Suprapubic skin (tissue), 4 donors: ENCODE data around the gene RGS7. TPM values are rescaled to one million over a fixed set of nuclear protein-coding genes. Genes with fewer than 3 reads are reported as not detected.

ENCODE experiments used
- DNase-seq, 2 donors: peaks; one replicate each; pipeline ENCODE4 v3.0.0-alpha.2; 2019; ENCODE audit warnings: low spot score in 2 of 2
- H3K27ac ChIP-seq: fragments of 200-600 bp; sonication (generic); one replicate; pipeline ENCODE4 v1.5.1; 2019
- H3K27me3 ChIP-seq: fragments of 200-600 bp; sonication (generic); one replicate; pipeline ENCODE4 v1.5.1; 2019
- H3K36me3 ChIP-seq: fragments of 200-600 bp; sonication (generic); one replicate; pipeline ENCODE4 v1.5.1; 2019
- H3K4me1 ChIP-seq: fragments of 200-600 bp; sonication (generic); one replicate; pipeline ENCODE4 v1.5.1; 2019
- H3K4me3 ChIP-seq: fragments of 200-600 bp; sonication (generic); one replicate; pipeline ENCODE4 v1.5.1; 2019; ENCODE audit warnings: mild to moderate bottlenecking
- H3K9me3 ChIP-seq: fragments of 200-600 bp; sonication (generic); one replicate; pipeline ENCODE4 v1.5.1; 2019
- CTCF ChIP-seq, 2 donors: fragments of 200-600 bp in 1 of 2; fragments of 450-650 bp in 1 of 2; sonication (generic) in 1 of 2; IDR thresholded peaks; one replicate each; pipeline ENCODE4 v1.5.1; 2016 to 2019; ENCODE audit warnings: antibody characterized with exemption in 2 of 2, mild to moderate bottlenecking in 1 of 2, moderate library complexity in 1 of 2
- EP300 ChIP-seq: sonication (generic); formaldehyde crosslinking; IDR thresholded peaks from one replicate; pipeline ENCODE4 v1.6.1; 2017; ENCODE audit warnings: antibody characterized with exemption
- POLR2A ChIP-seq, 2 donors: fragments of 450-650 bp; IDR thresholded peaks; one replicate each; pipeline ENCODE4 v1.6.1; 2017; ENCODE audit warnings: antibody characterized with exemption in 2 of 2, mild to moderate bottlenecking in 2 of 2, moderate library complexity in 2 of 2
- POLR2AphosphoS5 ChIP-seq, 3 donors: sonication (generic); formaldehyde crosslinking; IDR thresholded peaks; one replicate each; pipeline ENCODE4 v1.6.1; 2017; ENCODE audit warnings: antibody characterized with exemption in 3 of 3
- WGBS: methylation state at CpG from one replicate; pipeline ENCODE4 v1.1.5; 2018; 5-methylcytosine and 5-hydroxymethylcytosine counted together
- total RNA-seq, 4 donors: library from RNA; depleted of rRNA; stranded (reverse); fragments of >200 nt; gene quantifications; one replicate each; pipeline ENCODE4 v1.1.0, GENCODE V29; 2016

The RGS7 gene
- total RNA-seq, 4 donors from 2014 or later = not detected

- DNase-seq = no peak
- Histone ChIP-seq H3K9me3 (no peaks in the 10 kb centered on the region), H3K27ac (no peak overlapping the region), H3K4me1 (no peaks in the 10 kb centered on the region), H3K36me3 (no peaks in the 10 kb centered on the region), H3K4me3 (no peak overlapping the region), H3K27me3 (no peaks in the 10 kb centered on the region)
- TF ChIP-seq EP300 (no peak), POLR2AphosphoS5 (IDR thresholded peaks at IDR 0.05) (no peak), CTCF (IDR thresholded peaks at IDR 0.05) (no peak), POLR2A (IDR thresholded peaks at IDR 0.05) (no peak)
- WGBS = 46% methylated on average over 4 of the region's 4 CpGs
Measured at GRCh38 chr1:241007668-241008067, 349.3 kb downstream of the RGS7 start.

GRCh38 chr1:240999826-241000225 is 357.2 kb downstream of the RGS7 start:
- Histone ChIP-seq H3K27me3 (no peaks in the 10 kb centered on the region), H3K27ac (no peak overlapping the region), H3K4me3 (no peak overlapping the region), H3K36me3 (no peaks in the 10 kb centered on the region), H3K4me1 (no peaks in the 10 kb centered on the region), H3K9me3 (no peaks in the 10 kb centered on the region)
- no peak for TF ChIP-seq POLR2A (IDR thresholded peaks at IDR 0.05)
- TF ChIP-seq CTCF (IDR thresholded peaks at IDR 0.05) = no peak
- no peak for TF ChIP-seq EP300
- no peak for TF ChIP-seq POLR2AphosphoS5 (IDR thresholded peaks at IDR 0.05)
- DNase-seq = no peak
- WGBS = 87% methylated on average over 8 of the region's 8 CpGs

- 87% methylated on average over 18 of the region's 18 CpGs for WGBS
- Histone ChIP-seq H3K4me3 (no peak overlapping the region), H3K9me3 (no peaks in the 10 kb centered on the region), H3K4me1 (no peaks in the 10 kb centered on the region), H3K27me3 (no peaks in the 10 kb centered on the region), H3K27ac (no peak overlapping the region), H3K36me3 (no peaks in the 10 kb centered on the region)
- DNase-seq = no peak
- no peak for TF ChIP-seq CTCF (IDR thresholded peaks at IDR 0.05)
- no peak for TF ChIP-seq EP300
- TF ChIP-seq POLR2AphosphoS5 (IDR thresholded peaks at IDR 0.05) = no peak
- no peak for TF ChIP-seq POLR2A (IDR thresholded peaks at IDR 0.05)
Measured at GRCh38 chr1:240998441-240999015, 358.5 kb downstream of the RGS7 start.

- no peaks in the 10 kb centered on the region for H3K9me3 ChIP-seq
- H3K27me3 ChIP-seq = no peaks in the 10 kb centered on the region
- H3K4me3 ChIP-seq = no peak overlapping the region
- DNase-seq = no peak
- H3K36me3 ChIP-seq = no peaks in the 10 kb centered on the region
- 33% methylated on average over 5 of the region's 5 CpGs for WGBS
- no peaks in the 10 kb centered on the region for H3K4me1 ChIP-seq
- H3K27ac ChIP-seq = no peak overlapping the region
- TF ChIP-seq POLR2A (IDR thresholded peaks at IDR 0.05) (no peak), CTCF (IDR thresholded peaks at IDR 0.05) (no peak), EP300 (no peak), POLR2AphosphoS5 (IDR thresholded peaks at IDR 0.05) (no peak)
Measured at GRCh38 chr1:240998024-240998423, 359.0 kb downstream of the RGS7 start.

GRCh38 chr1:240993004-240993403 is 364.0 kb downstream of the RGS7 start:
- Histone ChIP-seq H3K27ac (no peak overlapping the region), H3K4me3 (no peak overlapping the region), H3K27me3 (no peaks in the 10 kb centered on the region), H3K4me1 (no peaks in the 10 kb centered on the region), H3K36me3 (no peaks in the 10 kb centered on the region), H3K9me3 (no peaks in the 10 kb centered on the region)
- TF ChIP-seq POLR2AphosphoS5 (IDR thresholded peaks at IDR 0.05) (no peak), POLR2A (IDR thresholded peaks at IDR 0.05) (no peak), EP300 (no peak), CTCF (IDR thresholded peaks at IDR 0.05) (no peak)
- DNase-seq = no peak
- 92% methylated on average over 2 of the region's 2 CpGs for WGBS
